Measurements from ENCODE around the gene RXFP4. TPM values are rescaled to one million over a fixed set of nuclear protein-coding genes. Genes with fewer than 3 reads are reported as not detected.

Gene RXFP4
- polyA plus RNA-seq, 1 of the 3 experiments (the other 2 are of a cell fraction), result not detected

GRCh38 chr1:155934097-155934935, 7.1 kb upstream of the RXFP4 start, which contains the start of gene KHDC4 (continued):
- peak; percentile 34; the same call in 1 of the 2 replicates for TF ChIP-seq JUND (IDR thresholded peaks at IDR 0.05)
- TF ChIP-seq EP300 (IDR thresholded peaks at IDR 0.05; ENCODE audit: borderline replicate concordance in 1 of 2, low read depth in 1 of 2, low read length in 1 of 2), result peak in 1 of 2 experiments; percentile 62; a peak in 3 of 4 replicates
- peak; percentile 97 for TF ChIP-seq POLR2AphosphoS5 (IDR thresholded peaks at IDR 0.05; ENCODE audit: low read depth, low read length)
- no peak for TF ChIP-seq TEAD4 (IDR thresholded peaks at IDR 0.05; ENCODE audit: borderline replicate concordance, insufficient read depth)
- TF ChIP-seq FOSL2 (IDR thresholded peaks at IDR 0.05; ENCODE audit: borderline replicate concordance, low read depth), result peak; percentile 11; the same call in 1 of the 2 replicates
- no peak for TF ChIP-seq IRF3 (IDR thresholded peaks at IDR 0.05; ENCODE audit: low read depth, low read length)
- no peak for TF ChIP-seq EZH2phosphoT487 (IDR thresholded peaks at IDR 0.05; ENCODE audit: borderline replicate concordance, low read depth)
- no peak for TF ChIP-seq FOXM1 (IDR thresholded peaks at IDR 0.05; ENCODE audit: low read depth)
- TF ChIP-seq TCF12 (IDR thresholded peaks at IDR 0.05), result peak; percentile 56; the same call in 1 of the 2 replicates
- no peak for TF ChIP-seq RFX5 (IDR thresholded peaks at IDR 0.05; ENCODE audit: low read length)
- TF ChIP-seq NRF1 (IDR thresholded peaks at IDR 0.05; ENCODE audit: low read depth, low read length), result no peak
- no peak for TF ChIP-seq MEF2A (IDR thresholded peaks at IDR 0.05; ENCODE audit: borderline replicate concordance, low read depth)

- TF ChIP-seq CTCF (IDR thresholded peaks at IDR 0.05), result no peak
- no peak for TF ChIP-seq FOXM1 (IDR thresholded peaks at IDR 0.05; ENCODE audit: low read depth)
- H3K27ac ChIP-seq (ENCODE audit: low read depth in 2 of 2, low read length in 1 of 2), result peak overlapping the region; percentile 93 to 97
- CTCF ChIA-PET, result interaction anchor here (0.6 to 3.4 kb wide), 6 partner anchors 9 to 131 kb away, joined by 3 to 18 read pairs (median 6); partner anchors contain the start of genes ARHGEF2 and UBQLN4
- peak; percentile 20 for DNase-seq
- H3K4me2 ChIP-seq, result peak overlapping the region; percentile 97
- peaks cover 27% of the 10 kb centered on the region for H3F3A ChIP-seq (replicated peaks; ENCODE audit: insufficient read depth)
- H2AFZ ChIP-seq (ENCODE audit: low read depth), result peak overlapping the region; percentile 95
- H3K9me2 ChIP-seq, result no peaks in the 10 kb centered on the region
- H3K27me3 ChIP-seq (ENCODE audit: insufficient read depth), result no peaks in the 10 kb centered on the region
- peaks cover 31% of the 10 kb centered on the region for H4K20me1 ChIP-seq (ENCODE audit: insufficient read depth)
- H3K9ac ChIP-seq, result peak overlapping the region; percentile 98
- peaks cover 22 to 27% of the 10 kb centered on the region in 2 experiments for H3K36me3 ChIP-seq (replicated peaks in 1 of 2; ENCODE audit: control insufficient read depth in 1 of 2, insufficient read depth in 2 of 2, low read length in 1 of 2)
- H3K4me1 ChIP-seq (ENCODE audit: control insufficient read depth in 1 of 2, insufficient read depth in 2 of 2, low read depth in 1 of 2, low read length in 1 of 2), result peaks cover 22 to 25% of the 10 kb centered on the region in 2 experiments
- 78% methylated on average over 24 of the region's 24 CpGs for WGBS (ENCODE audit: low lambda C conversion rate)
- peaks cover 47% of the 10 kb centered on the region for H3K79me2 ChIP-seq (ENCODE audit: insufficient read depth)
- no peaks in the 10 kb centered on the region for H3K9me3 ChIP-seq
- POLR2A ChIA-PET, result interaction anchor here (1.1 to 2.2 kb wide), 11 partner anchors 14 to 91 kb away, joined by 3 to 14 read pairs (median 4); partner anchors contain the start of genes ARHGEF2 and SYT11
- peak overlapping the region; percentile 76 to 86 for H3K4me3 ChIP-seq (ENCODE audit: low read depth in 2 of 2, low read length in 1 of 2)
Measured at GRCh38 chr1:155934936-155935590, 6.4 kb upstream of the RXFP4 start.
